LNCAP (cell line): ENCODE results near the gene FBXO5.

ENCODE experiments used
- CTCF ChIP-seq: fragments of 450-650 bp; IDR thresholded peaks from 2 replicates; pipeline ENCODE4 v1.5.1; 2017; ENCODE audit warnings: mild to moderate bottlenecking

FBXO5 gene

DNA sequence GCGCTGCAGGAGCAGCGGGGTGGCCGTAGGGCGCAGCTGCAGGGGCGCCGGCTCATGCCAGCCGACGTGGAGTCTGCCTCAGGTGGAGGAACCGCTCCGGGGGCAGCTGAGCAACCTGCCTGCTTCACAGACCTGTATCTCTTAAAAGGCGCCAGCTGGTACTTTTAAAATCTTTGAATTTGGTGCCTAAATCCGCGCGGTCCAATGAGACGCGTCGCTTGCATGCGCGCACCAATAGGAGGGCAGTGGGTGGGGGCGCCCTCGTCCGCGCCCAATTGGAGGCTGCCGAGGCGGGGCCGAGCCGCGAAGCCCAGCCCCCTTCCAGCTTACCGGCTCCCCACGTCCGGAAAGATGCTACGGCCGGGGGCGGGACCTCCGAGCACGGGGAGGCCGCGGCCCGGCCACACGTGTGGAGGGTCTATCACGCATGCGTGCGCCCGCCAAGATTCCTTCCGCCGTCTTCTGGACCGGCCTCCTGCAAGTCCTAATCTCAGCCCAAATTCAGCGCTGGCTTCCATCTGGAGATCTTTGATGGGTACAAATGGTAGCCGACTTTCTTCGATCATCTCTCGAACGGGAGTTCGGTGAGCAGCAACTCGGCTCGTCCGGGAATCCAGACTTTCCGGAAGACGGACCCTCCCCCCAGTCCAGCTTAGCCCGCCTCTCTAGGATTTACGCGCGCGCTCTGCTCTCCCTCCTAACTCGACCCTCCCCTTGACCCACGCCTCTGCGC, at the start of gene FBXO5:
TSS of gene FBXO5 (minus strand) at position 138 of the 733 bp plus-strand sequence. CDS start at position 56, 82 bp downstream.
- no peak for TF ChIP-seq CTCF

DNA sequence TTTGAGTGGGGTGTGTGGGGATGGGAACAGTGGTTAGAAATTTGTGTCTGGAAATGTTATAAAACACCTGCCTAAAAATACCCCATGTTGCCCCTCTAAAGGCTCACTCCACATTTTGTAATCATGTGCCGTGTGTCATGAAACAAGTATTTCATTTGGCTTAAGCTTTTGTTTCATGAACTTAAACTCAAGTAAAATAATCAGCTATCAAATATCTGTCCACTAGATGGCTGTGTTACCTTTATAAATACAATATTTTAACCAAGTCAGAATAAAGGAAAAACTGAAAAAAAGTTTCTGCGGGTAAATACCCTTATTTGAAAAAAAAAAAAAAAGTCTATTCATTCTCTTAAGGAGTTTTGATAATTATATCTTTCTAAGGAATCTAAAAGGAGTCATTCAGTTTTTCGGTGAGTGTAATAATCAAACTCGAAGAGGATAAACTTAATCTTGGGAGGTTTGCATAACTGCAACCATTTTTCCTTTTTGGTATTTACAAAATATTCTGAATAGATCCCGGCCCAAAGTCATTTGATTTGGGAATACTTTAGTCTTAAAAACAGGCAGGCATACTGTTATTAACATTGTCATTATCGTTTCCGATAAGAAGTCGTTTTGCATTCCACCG, 49.5 kb upstream of the FBXO5 start:
- TF ChIP-seq CTCF = peak; percentile 68

DNA sequence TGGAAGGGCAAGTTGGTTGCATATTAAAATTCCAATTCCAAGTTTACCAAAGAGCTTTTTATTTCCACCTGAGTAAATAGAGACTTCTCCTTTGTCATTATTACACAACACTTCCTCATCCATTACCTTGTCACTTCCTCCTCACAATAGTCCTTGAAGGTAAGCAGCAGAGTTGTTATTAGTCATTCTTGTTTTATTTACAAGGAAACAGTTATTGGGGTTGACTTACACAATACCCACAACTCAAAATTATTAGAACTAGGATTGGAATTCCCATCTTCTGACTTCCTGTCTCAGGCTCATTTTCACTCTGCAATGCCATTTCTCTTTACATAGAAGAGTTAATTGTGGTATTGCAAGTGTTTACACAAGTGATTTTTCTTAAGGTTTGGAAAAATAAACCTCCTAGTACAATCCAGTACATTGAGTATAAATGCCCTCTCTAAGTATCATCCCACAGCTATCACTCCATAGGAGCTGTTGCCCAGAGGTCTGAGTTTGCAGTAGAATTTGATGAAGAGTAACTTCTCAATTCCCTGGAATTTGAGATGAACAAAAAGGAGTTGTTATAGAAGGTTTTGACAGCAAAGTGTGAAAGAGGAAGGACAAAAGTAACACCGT, 48.6 kb upstream of the FBXO5 start:
- TF ChIP-seq CTCF = no peak

DNA sequence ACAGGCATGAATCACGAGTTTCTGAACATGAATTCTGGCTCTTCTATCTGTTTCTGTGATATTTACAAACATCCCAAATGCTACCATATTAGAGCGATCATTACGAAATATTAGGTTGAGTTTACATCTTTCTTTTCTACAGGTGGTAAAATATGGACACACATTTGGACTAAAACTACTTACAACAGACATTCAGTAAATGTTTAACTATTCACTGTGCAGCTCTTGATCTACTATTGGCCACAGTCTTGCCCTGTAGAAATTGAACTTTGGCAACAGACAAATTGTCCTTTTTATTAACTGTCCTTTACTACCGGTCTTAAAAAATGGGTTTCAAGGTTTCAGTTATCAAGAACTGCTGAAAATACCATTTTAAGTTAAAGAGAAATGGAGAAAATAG, 46.1 kb upstream of the FBXO5 start:
- no peak for TF ChIP-seq CTCF

GRCh38 chr6:153028286-153028685, 45.4 kb upstream of the FBXO5 start:
- TF ChIP-seq CTCF = no peak

DNA sequence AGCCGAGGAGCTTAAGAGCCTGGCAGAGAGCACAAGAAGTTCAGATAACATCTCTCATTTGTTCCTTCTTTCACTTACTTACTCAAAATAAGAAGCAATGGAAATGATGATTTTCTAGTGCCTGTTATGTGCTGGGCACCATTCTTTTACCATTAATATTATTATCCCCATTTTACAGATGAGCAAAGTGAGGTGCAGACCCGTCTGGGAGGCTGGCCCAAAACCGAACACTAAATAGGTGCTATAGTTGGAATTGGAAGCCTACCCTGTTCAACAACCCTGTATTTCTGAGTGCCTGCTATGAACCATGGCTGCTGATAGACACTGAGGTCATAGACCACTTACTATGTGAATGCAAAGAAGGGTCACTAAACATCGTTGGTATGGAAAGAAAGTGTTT, 44.6 kb upstream of the FBXO5 start:
- no peak for TF ChIP-seq CTCF

GRCh38 chr6:153024709-153025017, 41.8 kb upstream of the FBXO5 start:
- TF ChIP-seq CTCF = peak; percentile 47; the same call in 1 of the 2 replicates
